Bladder microvascular endothelial cell (primary cell): ENCODE measurements around the gene KRTAP10-1. TPM values are rescaled to one million over a fixed set of nuclear protein-coding genes. Genes with fewer than 3 reads are reported as not detected.

ENCODE experiments used
- total RNA-seq: library from RNA; depleted of rRNA; stranded (reverse); fragments of >200 nt; gene quantifications from 2 replicates; pipeline ENCODE4 v1.2.3, GENCODE V29; 2014

Gene KRTAP10-1, protein sequence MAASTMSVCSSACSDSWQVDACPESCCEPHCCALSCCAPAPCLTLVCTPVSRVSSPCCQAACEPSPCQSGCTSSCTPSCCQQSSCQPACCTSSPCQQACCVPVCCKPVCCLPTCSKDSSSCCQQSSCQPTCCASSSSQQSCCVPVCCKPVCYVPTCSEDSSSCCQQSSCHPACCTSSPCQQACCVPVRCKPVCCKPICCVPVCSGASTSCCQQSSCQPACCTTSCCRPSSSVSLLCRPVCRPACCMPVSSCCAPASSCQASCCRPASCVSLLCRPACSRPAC
- not detected in 2 replicates for total RNA-seq

DNA sequence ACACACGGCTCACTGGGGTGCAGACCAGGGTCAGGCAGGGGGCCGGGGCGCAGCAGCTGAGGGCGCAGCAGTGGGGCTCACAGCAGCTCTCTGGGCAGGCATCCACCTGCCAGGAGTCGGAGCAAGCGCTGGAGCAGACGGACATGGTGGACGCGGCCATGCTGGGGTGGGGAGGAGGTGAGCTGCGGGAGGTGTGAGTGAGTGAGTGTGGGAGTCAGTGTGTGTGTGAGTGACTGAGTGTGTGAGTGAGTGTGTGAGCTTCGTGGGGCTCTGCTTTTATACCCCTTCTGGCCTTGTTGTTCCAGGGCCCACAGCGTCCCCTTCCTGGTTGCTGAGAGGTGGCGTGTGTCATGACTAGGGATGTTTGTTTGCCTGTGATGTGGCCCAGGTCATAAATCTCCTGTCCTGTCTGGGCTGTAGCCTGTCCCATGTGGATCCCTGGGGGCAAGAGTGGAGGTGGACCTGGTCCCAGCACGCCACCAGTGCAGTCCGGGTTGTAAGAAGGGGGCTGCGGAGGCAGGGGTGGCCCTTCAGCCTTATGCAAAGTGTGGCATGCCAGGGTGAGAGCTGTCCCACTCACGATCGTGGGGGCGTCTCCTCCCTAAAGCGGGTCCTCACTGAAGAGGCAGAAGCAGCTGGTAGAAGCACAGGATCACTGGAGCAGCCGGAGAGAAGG is at the start of gene KRTAP10-1:
Gene KRTAP10-1 (minus strand): TSS at position 205 of the 676 bp plus-strand sequence. CDS start 45 bp downstream, at position 160.

GRCh38 chr21:44580231-44580821 is 40.3 kb upstream of the KRTAP10-1 start, which contains the start of gene KRTAP10-5:
TSS of gene KRTAP10-5 (minus strand) at chr21:44580604. CDS start at chr21:44580578, 26 bp downstream.

DNA sequence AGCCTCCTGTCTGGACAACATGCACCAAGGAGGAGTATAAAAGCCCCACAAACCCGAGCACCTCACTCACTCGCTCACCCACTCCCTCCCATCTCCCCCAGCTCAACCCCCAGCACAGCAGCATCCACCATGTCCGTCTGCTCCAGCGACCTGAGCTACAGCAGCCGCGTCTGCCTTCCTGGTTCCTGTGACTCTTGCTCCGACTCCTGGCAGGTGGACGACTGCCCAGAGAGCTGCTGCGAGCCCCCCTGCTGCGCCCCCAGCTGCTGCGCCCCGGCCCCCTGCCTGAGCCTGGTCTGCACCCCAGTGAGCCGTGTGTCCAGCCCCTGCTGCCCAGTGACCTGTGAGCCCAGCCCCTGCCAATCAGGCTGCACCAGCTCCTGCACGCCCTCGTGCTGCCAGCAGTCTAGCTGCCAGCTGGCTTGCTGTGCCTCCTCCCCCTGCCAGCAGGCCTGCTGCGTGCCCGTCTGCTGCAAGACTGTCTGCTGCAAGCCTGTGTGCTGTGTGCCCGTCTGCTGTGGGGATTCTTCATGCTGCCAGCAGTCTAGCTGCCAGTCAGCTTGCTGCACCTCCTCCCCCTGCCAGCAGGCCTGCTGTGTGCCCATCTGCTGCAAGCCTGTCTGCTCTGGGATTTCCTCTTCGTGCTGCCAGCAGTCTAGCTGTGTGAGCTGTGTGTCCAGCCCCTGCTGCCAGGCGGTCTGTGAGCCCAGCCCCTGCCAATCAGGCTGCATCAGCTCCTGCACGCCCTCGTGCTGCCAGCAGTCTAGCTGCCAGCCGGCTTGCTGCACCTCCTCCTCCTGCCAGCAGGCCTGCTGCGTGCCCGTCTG is 33.8 kb upstream of the KRTAP10-1 start, which contains the start of gene KRTAP10-4:
Gene KRTAP10-4 (plus strand): TSS at position 100 of the 827 bp plus-strand sequence. CDS start 30 bp downstream, at position 130.

DNA sequence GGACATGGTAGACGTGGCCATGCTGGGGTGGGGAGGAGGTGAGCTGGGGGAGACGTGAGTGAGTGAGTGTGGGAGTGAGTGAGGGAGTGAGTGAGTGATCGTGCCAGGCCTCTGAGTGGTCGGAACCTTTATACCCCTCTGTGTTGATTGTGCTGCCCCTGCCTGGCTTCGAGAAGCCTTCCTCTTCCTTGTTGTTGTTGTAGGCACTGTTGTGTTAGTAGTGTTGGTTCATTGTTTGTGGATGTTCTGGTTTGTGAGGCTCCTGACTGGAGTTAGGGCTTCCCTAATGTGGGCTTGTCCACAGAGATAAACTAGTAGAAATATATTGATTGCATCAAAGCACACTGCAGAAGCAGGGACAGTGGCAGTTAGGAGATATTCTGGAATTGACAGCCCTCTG is 18.7 kb upstream of the KRTAP10-1 start, which contains the start of gene KRTAP10-3:
Gene KRTAP10-3 (minus strand): TSS at position 101 of the 400 bp plus-strand sequence. CDS start 80 bp downstream, at position 21.

DNA sequence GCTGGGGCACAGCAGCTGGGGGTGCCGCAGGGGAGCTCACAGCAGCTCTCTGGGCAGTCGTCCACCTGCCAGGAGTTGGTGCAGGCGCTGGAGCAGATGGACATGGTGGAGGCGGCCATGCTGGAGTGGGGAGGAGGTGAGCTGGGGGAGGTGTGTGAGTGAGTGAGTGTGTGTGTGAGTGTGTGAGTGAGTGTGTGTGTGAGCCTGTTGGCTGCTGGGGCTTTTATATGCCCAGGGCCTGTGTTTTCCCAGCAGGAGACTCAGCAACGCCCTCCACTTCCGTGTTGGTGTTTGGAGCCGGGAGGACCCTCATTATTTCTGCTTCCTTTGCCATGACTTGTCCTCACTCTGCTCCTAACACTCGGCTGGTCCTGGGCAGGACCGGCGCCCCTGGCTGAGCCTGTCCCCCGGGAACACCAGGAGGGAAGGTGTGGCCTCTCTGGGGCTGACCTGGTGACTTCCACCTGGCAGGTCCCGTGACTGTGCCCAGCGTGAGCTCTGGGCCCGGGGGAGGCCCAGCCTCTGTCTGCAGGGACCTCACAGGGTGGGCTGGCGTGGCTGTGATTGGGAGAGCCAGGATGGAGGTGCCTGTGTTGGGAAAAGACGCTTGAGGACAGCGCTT is 11.5 kb upstream of the KRTAP10-1 start, which contains the start of gene KRTAP10-2:
Gene KRTAP10-2 (minus strand): TSS at position 166 of the 622 bp plus-strand sequence. CDS start 47 bp downstream, at position 119.

Other genes with a start within 250 kb of the KRTAP10-1 start
- 217 and 452 TPM in 2 replicates for gene PFKL, start 240.1 kb downstream of the KRTAP10-1 start, total RNA-seq
- gene CFAP410, start 200.8 kb downstream of the KRTAP10-1 start, total RNA-seq, result 4.0 and 5.5 TPM in 2 replicates
- 0.76 and 2.1 TPM in 2 replicates for gene TRPM2, start 186.6 kb downstream of the KRTAP10-1 start, total RNA-seq
- gene LRRC3, start 84.7 kb downstream of the KRTAP10-1 start, total RNA-seq, result 0.97 and 2.0 TPM in 2 replicates
- not detected in 2 replicates for gene KRTAP10-2, start 11.3 kb upstream of the KRTAP10-1 start, total RNA-seq
- gene KRTAP10-3, start 18.6 kb upstream of the KRTAP10-1 start, total RNA-seq, result not detected in 2 replicates
- not detected in 2 replicates for gene KRTAP10-4, start 33.5 kb upstream of the KRTAP10-1 start, total RNA-seq
- not detected in 2 replicates for gene KRTAP10-5, start 40.4 kb upstream of the KRTAP10-1 start, total RNA-seq
- not detected in 2 replicates for gene KRTAP10-6, start 52.3 kb upstream of the KRTAP10-1 start, total RNA-seq
- gene KRTAP10-7, start 60.4 kb upstream of the KRTAP10-1 start, total RNA-seq, result not detected in 2 replicates
- not detected in 2 replicates for gene KRTAP10-8, start 71.9 kb upstream of the KRTAP10-1 start, total RNA-seq
- not detected in 2 replicates for gene KRTAP10-9, start 86.9 kb upstream of the KRTAP10-1 start, total RNA-seq
- not detected in 2 replicates for gene KRTAP10-10, start 97.2 kb upstream of the KRTAP10-1 start, total RNA-seq
- gene KRTAP10-11, start 106.2 kb upstream of the KRTAP10-1 start, total RNA-seq, result not detected in 2 replicates
- not detected in 2 replicates for gene KRTAP12-4, start 114.5 kb upstream of the KRTAP10-1 start, total RNA-seq
- gene KRTAP12-3, start 117.7 kb upstream of the KRTAP10-1 start, total RNA-seq, result not detected in 2 replicates
- gene KRTAP12-2, start 126.7 kb upstream of the KRTAP10-1 start, total RNA-seq, result not detected in 2 replicates
- not detected in 2 replicates for gene KRTAP12-1, start 142.0 kb upstream of the KRTAP10-1 start, total RNA-seq
- not detected in 2 replicates for gene KRTAP10-12, start 157.0 kb upstream of the KRTAP10-1 start, total RNA-seq
- 0.19 TPM in 1 of 2 replicates, not detected in the other for gene TSPEAR, start 171.4 kb upstream of the KRTAP10-1 start, total RNA-seq